Activated CD8-positive, alpha-beta T cell treated with anti-CD3 and anti-CD28 coated beads for 36 hours (primary cell): Measurements from ENCODE around the gene MTOR. TPM values are rescaled to one million over a fixed set of nuclear protein-coding genes. Genes with fewer than 3 reads are reported as not detected.
A peak's percentile ranks its signal among the peaks of the same experiment; 100 is the strongest.
"Not testable (repeated sequence)": the region's sequence is repeated elsewhere in the genome, so short reads cannot be mapped to it uniquely, and the experiment has no call there.

Experiments used
- ATAC-seq: fragments of 200-7000 bp; cut with Tn5 transposase; one replicate; pipeline ENCODE4 v1.10.0; 2021; ENCODE audit warnings: mild to moderate bottlenecking, moderate library complexity
- CTCF ChIA-PET: fragments of 350-600 bp; sonication (Branson Sonifier 250); formaldehyde crosslinking; loops from one replicate; lab custom pipeline; 2021; ENCODE audit warnings: antibody characterized with exemption; lab: Charles Lee
- POLR2A ChIA-PET: fragments of 350-600 bp; sonication (Branson Sonifier 250); formaldehyde crosslinking; loops from one replicate; lab custom pipeline; 2021; ENCODE audit warnings: antibody characterized with exemption; lab: Charles Lee
- DNase-seq: peaks from one replicate; pipeline ENCODE4 v3.0.0-alpha.2; 2020
- H3K27ac Mint-ChIP-seq: one replicate; pipeline ENCODE4 v1.8.0; 2021; ENCODE audit warnings: mild to moderate bottlenecking, mixed read lengths
- H3K27me3 Mint-ChIP-seq: one replicate; pipeline ENCODE4 v1.8.0; 2021; ENCODE audit warnings: mixed read lengths
- H3K36me3 Mint-ChIP-seq: one replicate; pipeline ENCODE4 v1.8.0; 2021; ENCODE audit warnings: low read depth, mixed read lengths
- H3K4me1 Mint-ChIP-seq: one replicate; pipeline ENCODE4 v1.8.0; 2021; ENCODE audit warnings: low read depth, mixed read lengths
- H3K4me3 Mint-ChIP-seq: one replicate; pipeline ENCODE4 v1.8.0; 2021; ENCODE audit warnings: mild to moderate bottlenecking, moderate library complexity, mixed read lengths
- H3K9me3 Mint-ChIP-seq: one replicate; pipeline ENCODE4 v1.8.0; 2021; ENCODE audit warnings: mixed read lengths
- CTCF ChIP-seq: fragments of 200-600 bp; IDR thresholded peaks from one replicate; pipeline ENCODE4 v1.8.0; 2022; ENCODE audit warnings: antibody characterized with exemption, mild to moderate bottlenecking
- intact Hi-C: fragments of 100-400 bp; cut with micrococcal nuclease; formaldehyde crosslinking; loops from one replicate; pipeline ENCODE4 v1.10.0; 2022
- total RNA-seq, 2 experiments: library from RNA; stranded (reverse); gene quantifications; one replicate each; pipeline ENCODE4 v1.2.3, GENCODE V29; 2021

Gene MTOR
- total RNA-seq, 2 experiments from 2014 or later = 34.7 to 36.8 TPM

GRCh38 chr1:11114966-11115365, 147.4 kb downstream of the MTOR start:
- Mint-ChIP-seq H3K27ac (no peak overlapping the region), H3K36me3 (peaks cover 30% of the 10 kb centered on the region), H3K9me3 (no peaks in the 10 kb centered on the region), H3K27me3 (no peaks in the 10 kb centered on the region), H3K4me3 (no peak overlapping the region), H3K4me1 (no peaks in the 10 kb centered on the region)
- no peak for ATAC-seq
- no peak for DNase-seq
- ChIA-PET CTCF (interaction anchor here (1.7 kb wide), 1 partner anchor 77 kb away, joined by 7 read pairs; no protein-coding TSS in a partner anchor), POLR2A (interaction anchor here (1.0 kb wide), 1 partner anchor 77 kb away, joined by 3 read pairs; no protein-coding TSS in a partner anchor)
- TF ChIP-seq CTCF = no peak
- intact Hi-C loops = no loop called here

GRCh38 chr1:11109047-11109760, 153.1 kb downstream of the MTOR start:
- POLR2A ChIA-PET = interaction anchor here (1.7 kb wide), 1 partner anchor 33 kb away, joined by 4 read pairs; no protein-coding TSS in a partner anchor
- Mint-ChIP-seq H3K27me3 (no peaks in the 10 kb centered on the region), H3K4me1 (no peaks in the 10 kb centered on the region), H3K4me3 (no peak overlapping the region), H3K36me3 (peaks cover 35% of the 10 kb centered on the region), H3K27ac (no peak overlapping the region), H3K9me3 (no peaks in the 10 kb centered on the region)
- intact Hi-C loops = no loop called here
- ATAC-seq (no peak), DNase-seq (no peak)
- CTCF ChIA-PET = interaction anchor here (1.2 kb wide), 1 partner anchor 71 kb away, joined by 10 read pairs; no protein-coding TSS in a partner anchor
- no peak for TF ChIP-seq CTCF

- Mint-ChIP-seq H3K36me3 (peaks cover 26% of the 10 kb centered on the region), H3K9me3 (no peaks in the 10 kb centered on the region), H3K27me3 (no peaks in the 10 kb centered on the region), H3K27ac (no peak overlapping the region), H3K4me3 (no peak overlapping the region), H3K4me1 (no peaks in the 10 kb centered on the region)
- TF ChIP-seq CTCF = no peak
- ChIA-PET CTCF (interaction anchor here (0.6 to 1.7 kb wide), 3 partner anchors 9 to 70 kb away, joined by 3 to 6 read pairs (median 6); partner anchors contain the start of gene EXOSC10), POLR2A (interaction anchor here (0.8 to 1.4 kb wide), 4 partner anchors 26 to 538 kb away, joined by 3 to 4 read pairs (median 3); no protein-coding TSS in a partner anchor)
- intact Hi-C loops = no loop called here
- DNase-seq (no peak), ATAC-seq (no peak)
Measured at GRCh38 chr1:11107599-11107998, 154.8 kb downstream of the MTOR start.

- Mint-ChIP-seq H3K36me3 (peaks cover 24% of the 10 kb centered on the region), H3K4me1 (no peaks in the 10 kb centered on the region), H3K27me3 (no peaks in the 10 kb centered on the region), H3K27ac (no peak overlapping the region), H3K4me3 (no peak overlapping the region), H3K9me3 (no peaks in the 10 kb centered on the region)
- no peak for TF ChIP-seq CTCF
- DNase-seq = no peak
- ChIA-PET POLR2A (interaction anchor here (1.4 kb wide), 1 partner anchor 11 kb away, joined by 3 read pairs; no protein-coding TSS in a partner anchor), CTCF (no interaction called here)
- ATAC-seq = no peak
- intact Hi-C loops = no loop called here
Measured at GRCh38 chr1:11105586-11105985, 156.8 kb downstream of the MTOR start.

- Mint-ChIP-seq H3K36me3 (peaks cover 15% of the 10 kb centered on the region), H3K4me1 (peaks cover 9% of the 10 kb centered on the region), H3K27ac (no peak overlapping the region), H3K27me3 (no peaks in the 10 kb centered on the region), H3K9me3 (no peaks in the 10 kb centered on the region), H3K4me3 (no peak overlapping the region)
- DNase-seq (no peak), ATAC-seq (no peak)
- intact Hi-C loops = no loop called here
- POLR2A ChIA-PET = interaction anchor here (0.8 kb wide), 1 partner anchor 26 kb away, joined by 4 read pairs; no protein-coding TSS in a partner anchor
- TF ChIP-seq CTCF = no peak
- CTCF ChIA-PET = interaction anchor here (1.4 kb wide), 1 partner anchor 63 kb away, joined by 8 read pairs; no protein-coding TSS in a partner anchor
Measured at GRCh38 chr1:11101347-11101746, 161.0 kb downstream of the MTOR start.

GRCh38 chr1:11100806-11101205, 161.5 kb downstream of the MTOR start:
- H3K4me1 Mint-ChIP-seq, H3K4me3 Mint-ChIP-seq, intact Hi-C loops, H3K27me3 Mint-ChIP-seq, CTCF ChIA-PET, DNase-seq, H3K9me3 Mint-ChIP-seq, ATAC-seq: not testable (repeated sequence)
- Mint-ChIP-seq H3K27ac (peak overlapping the region; percentile 34), H3K36me3 (peaks cover 14% of the 10 kb centered on the region)
- POLR2A ChIA-PET = interaction anchor here (0.8 to 1.9 kb wide), 3 partner anchors 26 to 88 kb away, joined by 4 to 12 read pairs (median 5); partner anchors contain the start of genes SRM and TARDBP
